ENCODE measurements around the gene ADNP. TPM values are rescaled to one million over a fixed set of nuclear protein-coding genes. Genes with fewer than 3 reads are reported as not detected.
"Not testable (repeated sequence)": the region's sequence is repeated elsewhere in the genome, so short reads cannot be mapped to it uniquely, and the experiment has no call there.

The ADNP gene
- total RNA-seq, 4 donors from 2014 or later: 58.9 to 77.1 (median 72.6) TPM

GRCh38 chr20:50887576-50887975 is 43.7 kb downstream of the ADNP start:
- 93% methylated on average over 3 of the region's 3 CpGs for WGBS
- Histone ChIP-seq H3K27ac (no peak overlapping the region), H3K9me3 (no peaks in the 10 kb centered on the region), H3K36me3 (peaks cover 42% of the 10 kb centered on the region), H3K4me3 (no peak overlapping the region), H3K4me1 (no peaks in the 10 kb centered on the region), H3K27me3 (no peaks in the 10 kb centered on the region)
- TF ChIP-seq, protein P1, sequence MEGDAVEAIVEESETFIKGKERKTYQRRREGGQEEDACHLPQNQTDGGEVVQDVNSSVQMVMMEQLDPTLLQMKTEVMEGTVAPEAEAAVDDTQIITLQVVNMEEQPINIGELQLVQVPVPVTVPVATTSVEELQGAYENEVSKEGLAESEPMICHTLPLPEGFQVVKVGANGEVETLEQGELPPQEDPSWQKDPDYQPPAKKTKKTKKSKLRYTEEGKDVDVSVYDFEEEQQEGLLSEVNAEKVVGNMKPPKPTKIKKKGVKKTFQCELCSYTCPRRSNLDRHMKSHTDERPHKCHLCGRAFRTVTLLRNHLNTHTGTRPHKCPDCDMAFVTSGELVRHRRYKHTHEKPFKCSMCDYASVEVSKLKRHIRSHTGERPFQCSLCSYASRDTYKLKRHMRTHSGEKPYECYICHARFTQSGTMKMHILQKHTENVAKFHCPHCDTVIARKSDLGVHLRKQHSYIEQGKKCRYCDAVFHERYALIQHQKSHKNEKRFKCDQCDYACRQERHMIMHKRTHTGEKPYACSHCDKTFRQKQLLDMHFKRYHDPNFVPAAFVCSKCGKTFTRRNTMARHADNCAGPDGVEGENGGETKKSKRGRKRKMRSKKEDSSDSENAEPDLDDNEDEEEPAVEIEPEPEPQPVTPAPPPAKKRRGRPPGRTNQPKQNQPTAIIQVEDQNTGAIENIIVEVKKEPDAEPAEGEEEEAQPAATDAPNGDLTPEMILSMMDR (IDR thresholded peaks at IDR 0.05): no peak
- TF ChIP-seq EP300 (IDR thresholded peaks at IDR 0.05): no peak
- no peak for TF ChIP-seq POLR2AphosphoS5 (IDR thresholded peaks at IDR 0.05)
- no peak for TF ChIP-seq POLR2A (IDR thresholded peaks at IDR 0.05)
- DNase-seq (ENCODE audit: low spot score in 2 of 2): no peak

GRCh38 chr20:50886184-50886790 is 45.0 kb downstream of the ADNP start:
- Histone ChIP-seq H3K27me3 (no peaks in the 10 kb centered on the region), H3K4me1 (no peaks in the 10 kb centered on the region), H3K9me3 (no peaks in the 10 kb centered on the region), H3K27ac (no peak overlapping the region), H3K36me3 (peaks cover 31% of the 10 kb centered on the region), H3K4me3 (no peak overlapping the region)
- DNase-seq (ENCODE audit: low spot score in 2 of 2): peak in 1 of 2 donors; percentile 53
- 75% methylated on average over 12 of the region's 12 CpGs for WGBS
- TF ChIP-seq EP300 (IDR thresholded peaks at IDR 0.05) (no peak), POLR2AphosphoS5 (IDR thresholded peaks at IDR 0.05) (no peak), POLR2A (IDR thresholded peaks at IDR 0.05) (no peak)
- TF ChIP-seq, protein P1 (IDR thresholded peaks at IDR 0.05): no peak

DNA sequence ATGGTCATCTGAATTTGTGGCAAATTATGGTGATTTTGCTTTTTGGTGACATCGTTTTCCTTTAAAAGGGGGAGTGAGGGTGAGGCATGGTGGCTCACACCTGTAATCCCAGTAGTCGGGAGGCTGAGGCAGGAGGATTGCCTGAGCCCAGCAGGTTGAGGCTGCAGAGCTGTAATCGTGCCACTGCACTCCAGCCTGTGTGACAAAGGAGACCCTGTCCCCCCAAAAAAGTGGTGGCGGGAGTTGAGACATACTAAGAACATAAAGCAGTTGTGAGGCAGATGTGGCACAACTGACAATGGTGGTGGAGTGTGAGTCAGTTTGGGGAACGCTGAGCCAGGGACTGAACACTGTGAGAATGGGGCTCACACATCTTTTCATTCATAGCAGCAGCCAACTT is 45.5 kb downstream of the ADNP start:
- DNase-seq (ENCODE audit: low spot score in 2 of 2): peak in 1 of 2 donors; percentile 45
- Histone ChIP-seq H3K27me3 (no peaks in the 10 kb centered on the region), H3K27ac (no peak overlapping the region), H3K4me1 (no peaks in the 10 kb centered on the region), H3K36me3 (peaks cover 26% of the 10 kb centered on the region), H3K9me3 (no peaks in the 10 kb centered on the region), H3K4me3 (no peak overlapping the region)
- TF ChIP-seq POLR2AphosphoS5 (IDR thresholded peaks at IDR 0.05) (no peak), POLR2A (IDR thresholded peaks at IDR 0.05) (no peak), EP300 (IDR thresholded peaks at IDR 0.05) (no peak)
- TF ChIP-seq, protein P1 (IDR thresholded peaks at IDR 0.05): no peak
- WGBS: 88% methylated on average over 5 of the region's 5 CpGs

- peaks cover 22% of the 10 kb centered on the region for H3K36me3 ChIP-seq
- no peaks in the 10 kb centered on the region for H3K4me1 ChIP-seq
- H3K27ac ChIP-seq: no peak overlapping the region
- TF ChIP-seq, protein P1 (IDR thresholded peaks at IDR 0.05): no peak
- TF ChIP-seq EP300 (IDR thresholded peaks at IDR 0.05) (no peak), POLR2AphosphoS5 (IDR thresholded peaks at IDR 0.05) (no peak), POLR2A (IDR thresholded peaks at IDR 0.05) (no peak)
- no peaks in the 10 kb centered on the region for H3K27me3 ChIP-seq
- DNase-seq (ENCODE audit: low spot score in 2 of 2): no peak
- 78% methylated on average over 7 of the region's 7 CpGs for WGBS
- H3K4me3 ChIP-seq: no peak overlapping the region
- H3K9me3 ChIP-seq: no peaks in the 10 kb centered on the region
Measured at GRCh38 chr20:50885068-50885467, 46.2 kb downstream of the ADNP start.

- 89% methylated on average over 11 of the region's 11 CpGs for WGBS
- no peaks in the 10 kb centered on the region for H3K4me1 ChIP-seq
- H3K4me3 ChIP-seq: no peak overlapping the region
- H3K36me3 ChIP-seq: peaks cover 12% of the 10 kb centered on the region
- no peak overlapping the region for H3K27ac ChIP-seq
- no peak for TF ChIP-seq POLR2A (IDR thresholded peaks at IDR 0.05)
- no peak for TF ChIP-seq POLR2AphosphoS5 (IDR thresholded peaks at IDR 0.05)
- no peak for TF ChIP-seq EP300 (IDR thresholded peaks at IDR 0.05)
- H3K27me3 ChIP-seq: no peaks in the 10 kb centered on the region
- no peaks in the 10 kb centered on the region for H3K9me3 ChIP-seq
- peak in 1 of 2 donors; percentile 74 for DNase-seq (ENCODE audit: low spot score in 2 of 2)
Measured at GRCh38 chr20:50883856-50884255, 47.4 kb downstream of the ADNP start.

- H3K9me3 ChIP-seq; H3K36me3 ChIP-seq; DNase-seq (ENCODE audit: low spot score in 2 of 2); H3K27me3 ChIP-seq; H3K27ac ChIP-seq; H3K4me1 ChIP-seq; H3K4me3 ChIP-seq: not testable (repeated sequence)
- 91% methylated on average over 5 of the region's 5 CpGs for WGBS
Measured at GRCh38 chr20:50881759-50882424, 49.3 kb downstream of the ADNP start.
